Measurements from ENCODE around the gene PDYN. TPM values are rescaled to one million over a fixed set of nuclear protein-coding genes. Genes with fewer than 3 reads are reported as not detected.

The PDYN gene
- polyA plus RNA-seq, 1 experiment, result not detected

DNA sequence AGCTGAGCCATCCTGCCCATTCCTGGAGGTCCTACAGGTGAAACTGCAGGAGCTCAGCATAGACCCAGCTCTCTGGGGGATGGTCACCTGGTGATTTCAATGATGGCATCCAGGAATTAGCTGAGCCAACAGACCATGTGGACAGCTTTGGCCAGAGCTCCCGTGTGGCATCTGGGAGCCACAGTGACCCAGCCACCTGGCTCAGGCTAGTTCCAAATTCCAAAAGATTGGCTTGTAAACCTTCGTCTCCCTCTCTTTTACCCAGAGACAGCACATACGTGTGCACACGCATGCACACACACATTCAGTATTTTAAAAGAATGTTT lies 54.6 kb downstream of the PDYN start:
- Histone ChIP-seq H3K27ac (ENCODE audit: low read depth, low read length) (no peak overlapping the region), H3K9me3 (ENCODE audit: control insufficient read depth, insufficient read depth, low read length) (no peaks in the 10 kb centered on the region), H3K4me3 (ENCODE audit: low read depth, low read length) (no peak overlapping the region), H3K27me3 (ENCODE audit: control insufficient read depth, insufficient read depth, low read length) (peaks cover 19% of the 10 kb centered on the region)
- ChIA-PET POLR2A (no interaction called here), CTCF (interaction anchor here (0.8 kb wide), 1 partner anchor 162 kb away, joined by 3 read pairs; no protein-coding TSS in a partner anchor)
- DNase-seq (ENCODE audit: low read depth, low spot score), result no peak
- TF ChIP-seq, protein P1, sequence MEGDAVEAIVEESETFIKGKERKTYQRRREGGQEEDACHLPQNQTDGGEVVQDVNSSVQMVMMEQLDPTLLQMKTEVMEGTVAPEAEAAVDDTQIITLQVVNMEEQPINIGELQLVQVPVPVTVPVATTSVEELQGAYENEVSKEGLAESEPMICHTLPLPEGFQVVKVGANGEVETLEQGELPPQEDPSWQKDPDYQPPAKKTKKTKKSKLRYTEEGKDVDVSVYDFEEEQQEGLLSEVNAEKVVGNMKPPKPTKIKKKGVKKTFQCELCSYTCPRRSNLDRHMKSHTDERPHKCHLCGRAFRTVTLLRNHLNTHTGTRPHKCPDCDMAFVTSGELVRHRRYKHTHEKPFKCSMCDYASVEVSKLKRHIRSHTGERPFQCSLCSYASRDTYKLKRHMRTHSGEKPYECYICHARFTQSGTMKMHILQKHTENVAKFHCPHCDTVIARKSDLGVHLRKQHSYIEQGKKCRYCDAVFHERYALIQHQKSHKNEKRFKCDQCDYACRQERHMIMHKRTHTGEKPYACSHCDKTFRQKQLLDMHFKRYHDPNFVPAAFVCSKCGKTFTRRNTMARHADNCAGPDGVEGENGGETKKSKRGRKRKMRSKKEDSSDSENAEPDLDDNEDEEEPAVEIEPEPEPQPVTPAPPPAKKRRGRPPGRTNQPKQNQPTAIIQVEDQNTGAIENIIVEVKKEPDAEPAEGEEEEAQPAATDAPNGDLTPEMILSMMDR (IDR thresholded peaks at IDR 0.05; ENCODE audit: low read depth, low read length), result no peak

DNA sequence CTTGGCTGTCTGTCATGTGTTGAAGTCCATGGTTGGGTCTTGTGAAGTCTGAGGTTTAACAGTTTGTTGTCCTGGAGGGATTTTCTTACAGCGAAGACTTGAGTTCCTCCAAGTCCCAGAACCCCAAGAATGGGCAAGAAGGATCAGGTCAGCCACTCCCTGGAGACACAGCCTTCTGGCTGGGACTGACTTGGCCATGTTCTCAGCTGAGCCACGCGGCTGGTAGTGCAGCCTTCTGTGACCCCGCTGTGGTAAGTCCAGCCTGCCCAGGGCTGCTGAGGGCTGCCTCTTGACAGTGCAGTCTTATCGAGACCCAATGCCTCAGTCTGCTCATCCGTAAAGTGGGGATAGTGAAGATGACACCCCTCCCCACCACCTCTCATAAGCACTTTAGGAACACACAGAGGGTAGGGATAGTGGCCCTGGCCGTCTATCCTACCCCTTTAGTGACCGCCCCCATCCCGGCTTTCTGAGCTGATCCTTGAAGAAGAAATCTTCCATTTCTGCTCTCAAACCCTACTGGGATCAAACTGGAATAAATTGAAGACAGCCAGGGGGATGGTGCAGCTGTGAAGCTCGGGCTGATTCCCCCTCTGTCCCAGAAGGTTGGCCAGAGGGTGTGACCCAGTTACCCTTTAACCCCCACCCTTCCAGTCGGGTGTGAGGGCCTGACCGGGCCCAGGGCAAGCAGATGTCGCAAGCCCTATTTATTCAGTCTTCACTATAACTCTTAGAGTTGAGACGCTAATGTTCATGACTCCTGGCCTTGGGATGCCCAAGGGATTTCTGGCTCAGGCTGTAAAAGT lies 55.2 kb downstream of the PDYN start:
- CTCF ChIA-PET, result interaction anchor here (0.8 kb wide), 1 partner anchor 162 kb away, joined by 3 read pairs; no protein-coding TSS in a partner anchor
- DNase-seq (ENCODE audit: low read depth, low spot score), result no peak
- Histone ChIP-seq H3K9me3 (ENCODE audit: control insufficient read depth, insufficient read depth, low read length) (no peaks in the 10 kb centered on the region), H3K27me3 (ENCODE audit: control insufficient read depth, insufficient read depth, low read length) (peaks cover 13% of the 10 kb centered on the region), H3K27ac (ENCODE audit: low read depth, low read length) (no peak overlapping the region), H3K4me3 (ENCODE audit: low read depth, low read length) (no peak overlapping the region)
- TF ChIP-seq, protein P1 (IDR thresholded peaks at IDR 0.05; ENCODE audit: low read depth, low read length), result no peak
- POLR2A ChIA-PET, result no interaction called here

DNA sequence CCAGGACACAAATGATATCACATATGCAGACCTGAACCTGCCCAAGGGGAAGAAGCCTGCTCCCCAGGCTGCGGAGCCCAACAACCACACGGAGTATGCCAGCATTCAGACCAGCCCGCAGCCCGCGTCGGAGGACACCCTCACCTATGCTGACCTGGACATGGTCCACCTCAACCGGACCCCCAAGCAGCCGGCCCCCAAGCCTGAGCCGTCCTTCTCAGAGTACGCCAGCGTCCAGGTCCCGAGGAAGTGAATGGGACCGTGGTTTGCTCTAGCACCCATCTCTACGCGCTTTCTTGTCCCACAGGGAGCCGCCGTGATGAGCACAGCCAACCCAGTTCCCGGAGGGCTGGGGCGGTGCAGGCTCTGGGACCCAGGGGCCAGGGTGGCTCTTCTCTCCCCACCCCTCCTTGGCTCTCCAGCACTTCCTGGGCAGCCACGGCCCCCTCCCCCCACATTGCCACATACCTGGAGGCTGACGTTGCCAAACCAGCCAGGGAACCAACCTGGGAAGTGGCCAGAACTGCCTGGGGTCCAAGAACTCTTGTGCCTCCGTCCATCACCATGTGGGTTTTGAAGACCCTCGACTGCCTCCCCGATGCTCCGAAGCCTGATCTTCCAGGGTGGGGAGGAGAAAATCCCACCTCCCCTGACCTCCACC lies 56.4 kb downstream of the PDYN start:
- POLR2A ChIA-PET, result no interaction called here
- no peaks in the 10 kb centered on the region for H3K9me3 ChIP-seq (ENCODE audit: control insufficient read depth, insufficient read depth, low read length)
- CTCF ChIA-PET, result no interaction called here
- TF ChIP-seq, protein P1 (IDR thresholded peaks at IDR 0.05; ENCODE audit: low read depth, low read length), result no peak
- no peak overlapping the region for H3K27ac ChIP-seq (ENCODE audit: low read depth, low read length)
- H3K27me3 ChIP-seq (ENCODE audit: control insufficient read depth, insufficient read depth, low read length), result peaks cover 3% of the 10 kb centered on the region
- DNase-seq (ENCODE audit: low read depth, low spot score), result no peak
- no peak overlapping the region for H3K4me3 ChIP-seq (ENCODE audit: low read depth, low read length)

DNA sequence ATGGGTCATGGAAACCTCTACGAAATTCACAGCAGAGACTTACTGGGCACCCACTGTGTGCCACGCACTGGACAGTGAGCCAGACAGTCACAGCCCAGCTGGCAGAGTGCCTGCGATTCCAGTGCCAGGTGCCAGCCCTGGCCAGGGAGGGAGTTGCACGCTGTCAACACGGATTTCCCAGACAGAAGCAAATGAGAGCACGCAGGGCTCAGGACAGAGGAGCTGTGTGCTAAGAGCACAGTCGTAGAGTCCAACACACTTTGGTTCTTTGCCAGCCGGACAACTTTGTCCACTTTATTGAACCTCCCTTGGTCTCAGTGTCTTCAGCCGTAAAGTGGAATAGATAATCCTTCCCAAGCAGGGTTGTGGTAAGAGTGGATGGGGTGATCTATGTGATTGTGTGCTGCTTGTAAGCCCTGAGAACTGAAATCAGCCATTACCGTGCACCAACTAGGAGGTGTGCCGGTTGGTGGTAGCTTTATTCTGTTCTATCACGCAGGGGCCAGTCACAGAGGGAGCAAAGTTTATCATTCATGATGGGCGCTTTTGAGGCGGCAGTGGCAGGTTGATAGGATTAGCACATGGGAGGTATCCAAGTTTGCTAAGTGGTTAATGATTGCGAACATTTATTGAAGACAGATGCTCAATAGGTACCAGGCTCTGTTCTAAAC lies 58.0 kb downstream of the PDYN start:
- TF ChIP-seq, protein P1 (IDR thresholded peaks at IDR 0.05; ENCODE audit: low read depth, low read length), result no peak
- no peak overlapping the region for H3K4me3 ChIP-seq (ENCODE audit: low read depth, low read length)
- no peak for DNase-seq (ENCODE audit: low read depth, low spot score)
- no peaks in the 10 kb centered on the region for H3K9me3 ChIP-seq (ENCODE audit: control insufficient read depth, insufficient read depth, low read length)
- H3K27me3 ChIP-seq (ENCODE audit: control insufficient read depth, insufficient read depth, low read length), result no peaks in the 10 kb centered on the region
- POLR2A ChIA-PET, result no interaction called here
- H3K27ac ChIP-seq (ENCODE audit: low read depth, low read length), result no peak overlapping the region
- CTCF ChIA-PET, result interaction anchor here (0.8 to 1.7 kb wide), 3 partner anchors 29 to 171 kb away, joined by 3 to 7 read pairs (median 4); no protein-coding TSS in a partner anchor
